AG10803 (cell line): Measurements from ENCODE around the gene MAFG.

Experiments
- DNase-seq: peaks from one replicate; pipeline ENCODE4 v3.0.0; 2010; ENCODE audit warnings: low read depth
- H3K4me3 ChIP-seq: 2 replicates; pipeline ENCODE4 v1.5.1; 2011; ENCODE audit warnings: mild to moderate bottlenecking, low read length, control low read depth
- TF ChIP-seq, protein P1 (sequence below): conservative IDR thresholded peaks from 2 replicates; pipeline ENCODE4 v1.5.1; 2011; ENCODE audit warnings: mild to moderate bottlenecking, low read length, control low read depth, inconsistent platforms

The MAFG gene

DNA sequence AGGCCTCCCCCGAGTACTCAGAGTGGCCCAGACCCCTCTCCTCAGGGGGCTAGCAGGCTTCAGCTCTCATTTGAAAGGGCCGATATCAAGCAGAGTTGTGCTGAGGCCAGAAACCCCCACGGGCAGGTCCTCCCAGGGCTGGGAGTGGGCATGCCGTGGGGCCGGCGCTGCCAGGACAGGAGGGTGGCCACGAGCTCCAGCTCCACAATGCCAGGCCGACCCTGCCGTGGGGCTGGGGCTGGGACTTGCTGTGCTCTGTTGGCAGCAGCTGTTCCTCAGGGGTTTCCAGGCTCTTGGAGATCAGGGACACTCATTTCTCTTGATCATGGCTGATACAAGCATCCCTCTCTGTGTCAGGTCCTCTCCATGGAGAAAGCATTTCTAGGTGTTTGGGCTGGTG is 28.6 kb downstream of the MAFG start:
- TF ChIP-seq, protein P1, sequence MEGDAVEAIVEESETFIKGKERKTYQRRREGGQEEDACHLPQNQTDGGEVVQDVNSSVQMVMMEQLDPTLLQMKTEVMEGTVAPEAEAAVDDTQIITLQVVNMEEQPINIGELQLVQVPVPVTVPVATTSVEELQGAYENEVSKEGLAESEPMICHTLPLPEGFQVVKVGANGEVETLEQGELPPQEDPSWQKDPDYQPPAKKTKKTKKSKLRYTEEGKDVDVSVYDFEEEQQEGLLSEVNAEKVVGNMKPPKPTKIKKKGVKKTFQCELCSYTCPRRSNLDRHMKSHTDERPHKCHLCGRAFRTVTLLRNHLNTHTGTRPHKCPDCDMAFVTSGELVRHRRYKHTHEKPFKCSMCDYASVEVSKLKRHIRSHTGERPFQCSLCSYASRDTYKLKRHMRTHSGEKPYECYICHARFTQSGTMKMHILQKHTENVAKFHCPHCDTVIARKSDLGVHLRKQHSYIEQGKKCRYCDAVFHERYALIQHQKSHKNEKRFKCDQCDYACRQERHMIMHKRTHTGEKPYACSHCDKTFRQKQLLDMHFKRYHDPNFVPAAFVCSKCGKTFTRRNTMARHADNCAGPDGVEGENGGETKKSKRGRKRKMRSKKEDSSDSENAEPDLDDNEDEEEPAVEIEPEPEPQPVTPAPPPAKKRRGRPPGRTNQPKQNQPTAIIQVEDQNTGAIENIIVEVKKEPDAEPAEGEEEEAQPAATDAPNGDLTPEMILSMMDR = no peak
- H3K4me3 ChIP-seq = no peak overlapping the region
- no peak for DNase-seq

DNA sequence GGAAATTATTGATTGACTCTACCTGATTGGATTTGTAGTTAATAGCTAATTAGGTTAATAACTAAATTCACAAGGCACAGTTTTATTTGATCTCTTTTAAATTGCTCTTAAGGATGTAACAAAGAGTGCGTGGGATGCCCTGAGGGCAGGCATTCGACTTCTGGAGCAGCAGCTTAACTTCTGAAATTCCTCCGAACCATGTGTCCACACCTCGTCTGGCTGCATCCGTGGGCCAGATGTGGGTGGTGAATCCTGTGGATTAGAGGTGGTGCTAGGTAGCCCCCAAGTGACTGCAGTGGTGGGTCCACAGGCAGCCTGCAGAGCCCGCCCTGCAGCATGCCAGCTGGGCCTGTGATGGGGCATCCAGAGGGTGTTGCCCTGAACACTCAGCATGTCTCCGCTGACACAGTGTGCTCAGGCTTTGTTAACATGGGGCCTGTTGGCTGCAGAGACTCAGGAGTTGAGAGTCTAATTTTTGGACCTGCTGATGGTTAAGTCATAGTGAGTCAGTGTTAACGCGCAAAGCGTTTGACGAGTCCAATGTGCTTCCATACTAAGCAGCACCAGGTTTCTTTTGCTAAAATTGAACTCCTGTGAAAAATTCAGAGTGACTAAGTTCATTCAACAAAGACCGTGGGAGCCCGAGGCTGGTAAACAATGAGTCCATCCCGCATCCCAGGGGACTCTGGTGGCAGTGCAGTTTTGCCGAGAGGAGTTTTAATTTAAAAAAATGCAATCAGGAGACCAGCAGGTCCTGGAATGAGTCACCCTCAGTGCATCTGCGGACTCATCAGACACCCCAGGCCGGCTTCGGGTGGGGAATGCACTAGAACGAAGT is 29.3 kb downstream of the MAFG start:
- no peak overlapping the region for H3K4me3 ChIP-seq
- DNase-seq = peak; percentile 89
- TF ChIP-seq, protein P1 = no peak

DNA sequence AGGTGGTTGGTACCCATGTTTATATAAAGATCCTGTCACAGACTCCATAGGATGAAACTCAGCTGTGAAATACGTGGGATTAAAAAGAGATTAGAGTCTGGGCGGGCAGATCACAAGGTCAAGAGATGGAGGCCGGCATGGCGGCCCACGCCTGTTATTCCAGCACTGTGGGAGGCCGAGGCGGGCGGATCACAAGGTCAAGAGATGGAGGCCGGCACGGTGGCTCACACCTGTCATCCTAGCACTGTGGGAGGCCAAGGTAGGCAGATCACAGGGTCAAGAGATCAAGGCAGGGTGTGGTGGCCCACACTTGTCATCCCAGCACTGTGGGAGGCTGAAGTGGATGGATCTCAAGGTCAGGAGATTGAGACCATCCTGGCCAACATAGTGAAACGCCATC is 32.1 kb downstream of the MAFG start:
- TF ChIP-seq, protein P1 = no peak
- no peak overlapping the region for H3K4me3 ChIP-seq
- DNase-seq = no peak

DNA sequence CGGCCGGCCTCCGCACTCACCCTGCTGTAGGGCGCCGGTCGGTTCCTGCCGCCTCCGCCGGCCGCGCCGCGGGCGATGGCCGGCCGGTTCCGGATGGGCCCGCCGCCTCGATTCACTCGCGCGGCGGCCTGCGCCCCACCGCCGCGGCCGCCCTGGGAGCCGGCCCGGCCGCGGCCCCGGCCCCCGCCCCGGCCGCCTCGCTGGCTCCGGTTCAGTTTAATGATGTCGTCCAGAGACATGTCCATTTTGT is 36.3 kb downstream of the MAFG start:
- TF ChIP-seq, protein P1 = no peak

DNA sequence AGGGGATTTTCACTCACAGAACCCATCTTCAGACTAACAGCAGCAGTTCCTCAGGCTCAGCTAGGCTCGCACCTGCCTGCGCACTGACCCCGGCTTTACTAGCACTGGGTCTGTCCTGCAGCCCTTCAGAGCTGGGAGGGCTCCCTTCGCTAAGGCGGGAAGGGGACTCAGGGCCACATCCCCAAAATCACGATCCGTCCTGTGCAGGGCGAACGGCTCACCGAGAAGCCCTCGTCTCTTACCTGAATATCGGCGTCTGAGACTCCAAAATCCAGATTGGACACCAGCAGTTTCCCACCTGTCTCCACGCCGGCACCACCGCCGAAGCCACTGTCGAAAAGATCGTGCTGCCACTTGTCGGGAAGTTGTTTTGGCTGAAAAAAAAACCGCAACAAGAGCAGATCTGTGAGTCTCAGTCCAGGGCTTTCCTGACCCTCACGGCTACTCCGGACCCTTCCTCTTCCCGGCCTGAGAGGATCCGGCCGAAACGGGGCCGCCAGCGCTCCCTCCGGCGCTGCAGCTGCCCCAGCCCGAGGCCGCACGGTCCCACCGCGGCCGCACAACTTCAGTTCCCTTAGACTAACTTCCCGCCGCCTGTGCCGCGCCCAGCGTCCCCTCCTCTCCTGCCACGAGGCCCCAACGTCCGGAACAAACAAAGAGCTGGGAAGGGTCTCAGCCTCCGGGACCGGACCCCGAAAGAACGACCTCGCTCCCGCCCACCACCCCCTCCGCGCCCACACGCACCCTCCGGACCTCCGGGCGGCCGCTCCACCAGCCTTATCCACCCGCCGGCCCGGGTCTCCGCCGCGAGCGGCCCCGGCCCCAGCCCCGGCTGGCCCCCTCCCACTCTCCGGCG is 36.9 kb downstream of the MAFG start:
- H3K4me3 ChIP-seq = peak overlapping the region; percentile 75
- DNase-seq = no peak

More for the DNA sequence above, 36.3 kb downstream of the MAFG start:
- no peak for DNase-seq
- H3K4me3 ChIP-seq = peak overlapping the region; percentile 75

DNA sequence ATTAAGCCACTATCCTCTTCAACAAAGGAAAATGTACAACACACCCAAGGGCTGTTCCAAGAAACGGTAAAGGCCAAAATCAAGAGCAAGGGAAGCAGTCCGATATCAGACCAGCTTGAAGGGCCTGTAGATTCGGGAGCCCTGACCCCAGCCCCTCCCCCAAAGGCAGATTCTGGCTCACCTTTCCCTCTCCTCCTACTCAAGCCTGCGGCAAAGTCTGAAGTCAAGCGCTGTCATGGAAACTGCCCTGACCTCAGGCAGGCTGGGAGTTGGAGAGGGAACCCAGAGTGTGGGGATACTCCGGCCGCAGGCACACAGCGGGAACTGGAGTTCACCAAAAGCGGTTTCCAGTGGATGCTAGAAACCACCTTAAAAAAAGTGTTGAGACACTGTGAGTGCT is 37.9 kb downstream of the MAFG start:
- H3K4me3 ChIP-seq = peak overlapping the region; percentile 75
- TF ChIP-seq, protein P1 = no peak
- no peak for DNase-seq

More for the DNA sequence above, 36.9 kb downstream of the MAFG start:
- TF ChIP-seq, protein P1 = no peak

DNA sequence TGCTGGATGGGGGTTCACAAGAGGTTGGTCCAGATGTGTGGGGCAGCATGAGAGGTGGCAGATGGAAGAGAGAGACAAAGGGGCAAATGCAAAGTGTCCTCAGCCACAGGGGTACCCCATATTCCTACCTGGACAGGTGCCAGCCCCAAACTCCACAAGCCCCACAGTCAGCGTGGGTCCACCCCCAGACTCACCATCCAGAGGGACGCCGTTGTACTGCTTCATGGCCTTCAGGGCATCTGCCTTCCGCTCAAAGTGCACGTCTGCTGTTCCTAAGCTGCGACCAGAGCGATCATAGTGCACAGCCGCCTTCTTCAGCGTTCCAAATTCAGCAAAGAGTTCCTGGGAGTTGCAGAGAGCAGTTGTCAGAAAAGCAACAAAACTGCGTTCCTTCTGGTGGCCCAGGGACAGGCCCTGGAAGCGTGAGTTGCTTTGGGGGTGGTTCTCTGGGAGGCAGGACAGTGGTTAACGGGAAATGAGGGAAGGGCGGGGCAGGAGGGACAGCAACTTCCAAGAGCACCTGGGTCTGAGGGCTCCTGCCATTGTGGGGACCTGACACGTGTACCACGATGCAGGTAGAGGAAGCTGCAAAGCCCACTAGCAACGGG is 38.4 kb downstream of the MAFG start:
- no peak overlapping the region for H3K4me3 ChIP-seq

More for the DNA sequence above, 38.4 kb downstream of the MAFG start:
- no peak for DNase-seq
- TF ChIP-seq, protein P1 = no peak
